Gastrocnemius medialis (tissue), 4 donors: ENCODE measurements around the gene CREBRF. TPM values are rescaled to one million over a fixed set of nuclear protein-coding genes. Genes with fewer than 3 reads are reported as not detected.

Experiments
- ATAC-seq, 2 donors: fragments of 150-250 bp; one replicate each; pipeline ENCODE4 v1.9.1; 2016
- DNase-seq, 2 donors: peaks; one replicate each; pipeline ENCODE4 v3.0.0-alpha.2; 2019
- H3K27ac ChIP-seq, 4 donors: fragments of 200-600 bp; sonication (generic); 1 replicate in 1 of 4; 2 replicates in 3 of 4; pipeline ENCODE4 v1.5.1; 2016 to 2018; ENCODE audit warnings: mild to moderate bottlenecking in 2 of 4, moderate library complexity in 1 of 4
- H3K27me3 ChIP-seq, 3 donors: fragments of 200-600 bp; sonication (generic) in 2 of 3; 1 replicate in 1 of 3; 2 replicates in 2 of 3; pipeline versions ENCODE4 v1.5.1 to v1.6.0; 2016 to 2019; ENCODE audit warnings: mild to moderate bottlenecking in 1 of 3, moderate library complexity in 1 of 3
- H3K36me3 ChIP-seq, 2 donors: fragments of 200-600 bp; sonication (generic) in 1 of 2; one replicate each; pipeline ENCODE4 v1.5.1; 2017 to 2018
- H3K4me1 ChIP-seq, 2 donors: fragments of 200-600 bp; sonication (generic) in 1 of 2; one replicate each; pipeline ENCODE4 v1.5.1; 2016 to 2017; ENCODE audit warnings: mild to moderate bottlenecking in 2 of 2
- H3K4me3 ChIP-seq, 4 donors: fragments of 200-600 bp; sonication (generic) in 3 of 4; 1 replicate in 1 of 4; 2 replicates in 3 of 4; pipeline ENCODE4 v1.5.1; 2016 to 2019; ENCODE audit warnings: mild to moderate bottlenecking in 2 of 4
- H3K9me3 ChIP-seq, 3 donors: fragments of 200-600 bp; sonication (generic) in 2 of 3; 1 replicate in 1 of 3; 2 replicates in 2 of 3; pipeline ENCODE4 v1.5.1; 2016 to 2019
- POLR2A ChIP-seq, 2 donors: fragments of 450-650 bp; IDR thresholded peaks; one replicate each; pipeline ENCODE4 v1.6.1; 2017; ENCODE audit warnings: antibody characterized with exemption in 2 of 2, mild to moderate bottlenecking in 2 of 2, moderate library complexity in 2 of 2
- in situ Hi-C, 4 donors: fragments of 200-750 bp; cut with MboI; loops; one replicate each; pipeline versions ENCODE4 v1.15.0 to v1.8.0; 2017; ENCODE audit warnings: low sequenced_read_pairs in 4 of 4
- intact Hi-C: fragments of 100-400 bp; cut with DNase I; formaldehyde crosslinking; loops from one replicate; pipeline ENCODE4 v1.15.1; 2023; ENCODE audit warnings: low total_unique reads
- total RNA-seq, 4 donors: library from RNA; depleted of rRNA; stranded (reverse); fragments of >200 nt; gene quantifications; one replicate each; pipeline versions ENCODE4 v1.1.0 to v1.2.3, GENCODE V29; 2016
- TF ChIP-seq, protein P1 (sequence below), 5 experiments: fragments of 450-650 bp in 3 of 5; fragments of 200-600 bp in 2 of 5; sonication (generic) in 2 of 5; IDR thresholded peaks in 4 of 5; conservative IDR thresholded peaks in 1 of 5; 1 replicate in 4 of 5; 2 replicates in 1 of 5; pipeline ENCODE4 v1.5.1; 2016 to 2019; ENCODE audit warnings: antibody characterized with exemption in 5 of 5, mild to moderate bottlenecking in 3 of 5, moderate library complexity in 3 of 5

The CREBRF gene
- total RNA-seq, 4 donors from 2014 or later: 20.3 to 35.0 (median 25.5) TPM

DNA sequence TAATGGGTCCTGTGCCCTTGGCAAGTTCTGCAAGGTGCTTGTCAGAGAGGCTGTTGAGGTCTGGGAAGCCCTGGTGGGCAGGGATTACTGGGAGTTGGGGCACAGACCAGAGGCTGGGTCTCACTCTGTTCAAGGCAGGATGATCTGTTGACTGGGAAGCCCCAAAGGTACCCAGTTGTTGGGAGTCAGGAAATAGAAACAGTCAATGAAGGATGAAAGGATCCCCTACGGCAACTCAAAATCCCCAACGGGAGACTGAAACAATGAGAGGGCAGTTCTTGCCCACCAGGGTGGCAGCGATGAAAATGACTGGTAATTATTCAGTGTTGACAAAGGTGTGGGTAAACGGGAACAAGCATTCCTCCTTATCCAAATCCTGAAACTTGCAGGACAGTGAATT lies 119.4 kb downstream of the CREBRF start:
- no peak for ATAC-seq
- DNase-seq: no peak
- intact Hi-C loops (no loop called here), in situ Hi-C loops (no loop called here)
- Histone ChIP-seq H3K4me3 (no peak overlapping the region), H3K27ac (no peak overlapping the region), H3K36me3 (no peaks in the 10 kb centered on the region), H3K4me1 (no peaks in the 10 kb centered on the region), H3K27me3 (no peaks in the 10 kb centered on the region), H3K9me3 (no peaks in the 10 kb centered on the region)
- TF ChIP-seq, protein P1, sequence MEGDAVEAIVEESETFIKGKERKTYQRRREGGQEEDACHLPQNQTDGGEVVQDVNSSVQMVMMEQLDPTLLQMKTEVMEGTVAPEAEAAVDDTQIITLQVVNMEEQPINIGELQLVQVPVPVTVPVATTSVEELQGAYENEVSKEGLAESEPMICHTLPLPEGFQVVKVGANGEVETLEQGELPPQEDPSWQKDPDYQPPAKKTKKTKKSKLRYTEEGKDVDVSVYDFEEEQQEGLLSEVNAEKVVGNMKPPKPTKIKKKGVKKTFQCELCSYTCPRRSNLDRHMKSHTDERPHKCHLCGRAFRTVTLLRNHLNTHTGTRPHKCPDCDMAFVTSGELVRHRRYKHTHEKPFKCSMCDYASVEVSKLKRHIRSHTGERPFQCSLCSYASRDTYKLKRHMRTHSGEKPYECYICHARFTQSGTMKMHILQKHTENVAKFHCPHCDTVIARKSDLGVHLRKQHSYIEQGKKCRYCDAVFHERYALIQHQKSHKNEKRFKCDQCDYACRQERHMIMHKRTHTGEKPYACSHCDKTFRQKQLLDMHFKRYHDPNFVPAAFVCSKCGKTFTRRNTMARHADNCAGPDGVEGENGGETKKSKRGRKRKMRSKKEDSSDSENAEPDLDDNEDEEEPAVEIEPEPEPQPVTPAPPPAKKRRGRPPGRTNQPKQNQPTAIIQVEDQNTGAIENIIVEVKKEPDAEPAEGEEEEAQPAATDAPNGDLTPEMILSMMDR (IDR thresholded peaks at IDR 0.05 in 4 of 5, conservative IDR thresholded peaks at IDR 0.05 in 1 of 5): no peak
- TF ChIP-seq POLR2A (IDR thresholded peaks at IDR 0.05): no peak

- H3K36me3 ChIP-seq: no peaks in the 10 kb centered on the region
- H3K9me3 ChIP-seq: no peaks in the 10 kb centered on the region
- no peak for ATAC-seq
- in situ Hi-C loops: no loop called here
- DNase-seq: no peak
- intact Hi-C loops: no loop called here
- H3K4me1 ChIP-seq: no peaks in the 10 kb centered on the region
- no peak for TF ChIP-seq POLR2A (IDR thresholded peaks at IDR 0.05)
- TF ChIP-seq, protein P1 (IDR thresholded peaks at IDR 0.05 in 4 of 5, conservative IDR thresholded peaks at IDR 0.05 in 1 of 5): no peak
- no peaks in the 10 kb centered on the region for H3K27me3 ChIP-seq
- no peak overlapping the region for H3K4me3 ChIP-seq
- no peak overlapping the region for H3K27ac ChIP-seq
These were observed 122.3 kb downstream of the CREBRF start for GRCh38 chr5:173178369-173178910.

DNA sequence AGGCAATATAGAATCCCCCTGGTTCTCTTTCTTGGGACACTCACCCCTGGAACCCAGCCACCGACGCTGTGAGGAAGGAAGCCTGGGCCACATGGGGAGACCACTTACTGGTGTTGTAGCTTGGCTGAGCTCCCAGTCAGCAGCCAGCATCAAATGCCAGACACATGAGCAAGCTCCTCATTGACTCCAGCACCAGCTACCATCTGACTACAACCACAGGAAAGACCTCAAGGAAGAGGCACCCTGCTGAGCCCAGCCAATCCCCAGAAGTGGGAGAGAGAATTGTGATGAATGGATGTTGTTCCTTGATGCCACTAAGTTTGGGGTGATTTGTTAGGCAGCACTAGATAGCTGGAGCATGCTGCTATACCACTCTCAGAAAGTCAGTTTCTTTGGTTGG lies 124.2 kb downstream of the CREBRF start:
- H3K27ac ChIP-seq: no peak overlapping the region
- DNase-seq: no peak
- no peaks in the 10 kb centered on the region for H3K36me3 ChIP-seq
- no peaks in the 10 kb centered on the region for H3K4me1 ChIP-seq
- no peak overlapping the region for H3K4me3 ChIP-seq
- TF ChIP-seq, protein P1 (IDR thresholded peaks at IDR 0.05 in 4 of 5, conservative IDR thresholded peaks at IDR 0.05 in 1 of 5): no peak
- TF ChIP-seq POLR2A (IDR thresholded peaks at IDR 0.05): no peak
- in situ Hi-C loops: no loop called here
- ATAC-seq: no peak
- intact Hi-C loops: no loop called here
- no peaks in the 10 kb centered on the region for H3K9me3 ChIP-seq
- no peaks in the 10 kb centered on the region for H3K27me3 ChIP-seq

GRCh38 chr5:173187054-173187743 lies 131.0 kb downstream of the CREBRF start:
- no peak overlapping the region for H3K27ac ChIP-seq
- no peaks in the 10 kb centered on the region for H3K27me3 ChIP-seq
- H3K9me3 ChIP-seq: no peaks in the 10 kb centered on the region
- H3K36me3 ChIP-seq: no peaks in the 10 kb centered on the region
- ATAC-seq (no peak), DNase-seq (no peak)
- H3K4me1 ChIP-seq: no peaks in the 10 kb centered on the region
- intact Hi-C loops (no loop called here), in situ Hi-C loops (no loop called here)
- TF ChIP-seq, protein P1 (IDR thresholded peaks at IDR 0.05 in 4 of 5, conservative IDR thresholded peaks at IDR 0.05 in 1 of 5): no peak
- TF ChIP-seq POLR2A (IDR thresholded peaks at IDR 0.05): no peak
- no peak overlapping the region for H3K4me3 ChIP-seq
